HepG2 (cell line): Measurements from ENCODE around the gene CAMKMT. TPM values are rescaled to one million over a fixed set of nuclear protein-coding genes. Genes with fewer than 3 reads are reported as not detected.
A peak's percentile ranks its signal among the peaks of the same experiment; 100 is the strongest.

Source experiments
- ARHGAP35 ChIP-seq: sonication (generic); formaldehyde crosslinking; IDR thresholded peaks from 2 replicates; pipeline ENCODE4 v1.9.0; 2022; ENCODE audit warnings: mild to moderate bottlenecking, inconsistent platforms, moderate library complexity, missing genetic modification reagents, borderline replicate concordance
- ARNTL ChIP-seq: sonication (generic); formaldehyde crosslinking; IDR thresholded peaks from 2 replicates; pipeline ENCODE4 v1.4.0; 2020; ENCODE audit warnings: mild to moderate bottlenecking, missing genetic modification reagents
- HNF4A ChIP-seq: sonication (generic); formaldehyde crosslinking; IDR thresholded peaks from 2 replicates; pipeline ENCODE4 v1.4.0; 2020; ENCODE audit warnings: missing genetic modification reagents
- MAFF ChIP-seq: IDR thresholded peaks from 2 replicates; pipeline ENCODE4 v1.6.1; 2011; ENCODE audit warnings: low read depth, low read length, improper control_type of control experiment
- PTBP1 ChIP-seq: fragments of 200-400 bp; formaldehyde crosslinking; IDR thresholded peaks from 2 replicates; pipeline ENCODE4 v1.6.1; 2018; ENCODE audit warnings: low read length, low read depth; ENCODE audit not compliant: poor library complexity, severe bottlenecking
- SRF ChIP-seq: IDR thresholded peaks from 2 replicates; pipeline ENCODE4 v1.6.1; 2011; ENCODE audit warnings: mild to moderate bottlenecking, low read depth, low read length, moderate library complexity
- U2AF1 ChIP-seq: fragments of 200-400 bp; formaldehyde crosslinking; optimal IDR thresholded peaks from 2 replicates; pipeline ENCODE3; 2017; ENCODE audit warnings: mild to moderate bottlenecking, low read depth, low read length
- ZC3H4 ChIP-seq: sonication (generic); formaldehyde crosslinking; IDR thresholded peaks from 2 replicates; pipeline ENCODE4 v1.4.0; 2020; ENCODE audit warnings: missing genetic modification reagents, borderline replicate concordance
- ZFP36 ChIP-seq: fragments of 150-350 bp; IDR thresholded peaks from 2 replicates; pipeline ENCODE4 v1.6.1; 2018; ENCODE audit warnings: borderline replicate concordance, low read length, low read depth; ENCODE audit not compliant: partially characterized antibody
- ZNF512 ChIP-seq: sonication (generic); formaldehyde crosslinking; IDR thresholded peaks from 2 replicates; pipeline ENCODE4 v1.4.0; 2020; ENCODE audit warnings: mild to moderate bottlenecking, missing genetic modification reagents
- ZNF629 ChIP-seq: sonication (generic); formaldehyde crosslinking; conservative IDR thresholded peaks from 2 replicates; pipeline ENCODE4 v1.5.0; 2020; ENCODE audit warnings: missing genetic modification reagents
- ZNF674 ChIP-seq: sonication (generic); formaldehyde crosslinking; IDR thresholded peaks from 2 replicates; pipeline ENCODE4 v1.5.0; 2020; ENCODE audit warnings: low read depth, mild to moderate bottlenecking, missing genetic modification reagents
- ZNF687 ChIP-seq: sonication (generic); formaldehyde crosslinking; IDR thresholded peaks from 2 replicates; pipeline ENCODE4 v1.5.1; 2020; ENCODE audit warnings: mild to moderate bottlenecking, missing genetic modification reagents, moderate library complexity
- ZNF724P ChIP-seq: sonication (generic); formaldehyde crosslinking; IDR thresholded peaks from 2 replicates; pipeline ENCODE4 v1.8.0; 2022; ENCODE audit warnings: missing genetic modification reagents, borderline replicate concordance
- polyA plus RNA-seq, 8 experiments: library from polyadenylated mRNA; depleted of rRNA in 3 of 8; stranded (reverse) in 7 of 8; unstranded in 1 of 8; fragments of >200 nt; fragmentation: Illumina TruSeq in 4 of 8; extraction: Trizol in 4 of 8; gene quantifications; 2 replicates each; pipeline versions ENCODE4 v1.2.1 to v1.2.3, GENCODE V29; 2011 to 2016; ENCODE audit warnings: low read depth in 4 of 8, missing spikeins in 1 of 8, mixed read lengths in 1 of 8; ENCODE audit not compliant: insufficient read depth in 1 of 8
- total RNA-seq, 5 experiments: library from RNA; depleted of rRNA; stranded (reverse); fragments of >200 nt; fragmentation: Illumina TruSeq; extraction: Trizol; gene quantifications; 2 replicates each; pipeline ENCODE4 v1.2.3, GENCODE V29; 2016; ENCODE audit warnings: low read depth in 1 of 5
- TF ChIP-seq, protein P1 (sequence below): fragments of 450-650 bp; IDR thresholded peaks from 2 replicates; pipeline ENCODE4 v1.6.1; 2016
- TF ChIP-seq, protein P2 (sequence below): sonication (generic); formaldehyde crosslinking; IDR thresholded peaks from 2 replicates; pipeline ENCODE4 v1.4.0; 2020; ENCODE audit warnings: missing genetic modification reagents

CAMKMT gene
- total and polyA plus RNA-seq, 2 of the 13 experiments (the other 11 are each of a cell fraction or from before 2014, with no cell fraction given), result 6.9 to 20.8 TPM

GRCh38 chr2:44524347-44524926, 162.7 kb downstream of the CAMKMT start (continued):
- no peak for TF ChIP-seq ZNF687 (CRISPR knock-in tag)
- no peak for TF ChIP-seq ZNF674
- TF ChIP-seq ZC3H4 (CRISPR knock-in tag), result no peak
- TF ChIP-seq U2AF1, result no peak
- TF ChIP-seq PTBP1, result no peak
- no peak for TF ChIP-seq ZNF629 (CRISPR knock-in tag)
- TF ChIP-seq, protein P1, sequence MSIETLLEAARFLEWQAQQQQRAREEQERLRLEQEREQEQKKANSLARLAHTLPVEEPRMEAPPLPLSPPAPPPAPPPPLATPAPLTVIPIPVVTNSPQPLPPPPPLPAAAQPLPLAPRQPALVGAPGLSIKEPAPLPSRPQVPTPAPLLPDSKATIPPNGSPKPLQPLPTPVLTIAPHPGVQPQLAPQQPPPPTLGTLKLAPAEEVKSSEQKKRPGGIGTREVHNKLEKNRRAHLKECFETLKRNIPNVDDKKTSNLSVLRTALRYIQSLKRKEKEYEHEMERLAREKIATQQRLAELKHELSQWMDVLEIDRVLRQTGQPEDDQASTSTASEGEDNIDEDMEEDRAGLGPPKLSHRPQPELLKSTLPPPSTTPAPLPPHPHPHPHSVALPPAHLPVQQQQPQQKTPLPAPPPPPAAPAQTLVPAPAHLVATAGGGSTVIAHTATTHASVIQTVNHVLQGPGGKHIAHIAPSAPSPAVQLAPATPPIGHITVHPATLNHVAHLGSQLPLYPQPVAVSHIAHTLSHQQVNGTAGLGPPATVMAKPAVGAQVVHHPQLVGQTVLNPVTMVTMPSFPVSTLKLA, result no peak
- no peak for TF ChIP-seq ARNTL (CRISPR knock-in tag)
- TF ChIP-seq ARHGAP35 (CRISPR knock-in tag), result no peak
- TF ChIP-seq MAFF, result no peak
- TF ChIP-seq ZFP36, result no peak
- TF ChIP-seq ZNF512, result peak; percentile 90; the same call in 1 of the 2 replicates
- no peak for TF ChIP-seq SRF
- TF ChIP-seq, protein P2, sequence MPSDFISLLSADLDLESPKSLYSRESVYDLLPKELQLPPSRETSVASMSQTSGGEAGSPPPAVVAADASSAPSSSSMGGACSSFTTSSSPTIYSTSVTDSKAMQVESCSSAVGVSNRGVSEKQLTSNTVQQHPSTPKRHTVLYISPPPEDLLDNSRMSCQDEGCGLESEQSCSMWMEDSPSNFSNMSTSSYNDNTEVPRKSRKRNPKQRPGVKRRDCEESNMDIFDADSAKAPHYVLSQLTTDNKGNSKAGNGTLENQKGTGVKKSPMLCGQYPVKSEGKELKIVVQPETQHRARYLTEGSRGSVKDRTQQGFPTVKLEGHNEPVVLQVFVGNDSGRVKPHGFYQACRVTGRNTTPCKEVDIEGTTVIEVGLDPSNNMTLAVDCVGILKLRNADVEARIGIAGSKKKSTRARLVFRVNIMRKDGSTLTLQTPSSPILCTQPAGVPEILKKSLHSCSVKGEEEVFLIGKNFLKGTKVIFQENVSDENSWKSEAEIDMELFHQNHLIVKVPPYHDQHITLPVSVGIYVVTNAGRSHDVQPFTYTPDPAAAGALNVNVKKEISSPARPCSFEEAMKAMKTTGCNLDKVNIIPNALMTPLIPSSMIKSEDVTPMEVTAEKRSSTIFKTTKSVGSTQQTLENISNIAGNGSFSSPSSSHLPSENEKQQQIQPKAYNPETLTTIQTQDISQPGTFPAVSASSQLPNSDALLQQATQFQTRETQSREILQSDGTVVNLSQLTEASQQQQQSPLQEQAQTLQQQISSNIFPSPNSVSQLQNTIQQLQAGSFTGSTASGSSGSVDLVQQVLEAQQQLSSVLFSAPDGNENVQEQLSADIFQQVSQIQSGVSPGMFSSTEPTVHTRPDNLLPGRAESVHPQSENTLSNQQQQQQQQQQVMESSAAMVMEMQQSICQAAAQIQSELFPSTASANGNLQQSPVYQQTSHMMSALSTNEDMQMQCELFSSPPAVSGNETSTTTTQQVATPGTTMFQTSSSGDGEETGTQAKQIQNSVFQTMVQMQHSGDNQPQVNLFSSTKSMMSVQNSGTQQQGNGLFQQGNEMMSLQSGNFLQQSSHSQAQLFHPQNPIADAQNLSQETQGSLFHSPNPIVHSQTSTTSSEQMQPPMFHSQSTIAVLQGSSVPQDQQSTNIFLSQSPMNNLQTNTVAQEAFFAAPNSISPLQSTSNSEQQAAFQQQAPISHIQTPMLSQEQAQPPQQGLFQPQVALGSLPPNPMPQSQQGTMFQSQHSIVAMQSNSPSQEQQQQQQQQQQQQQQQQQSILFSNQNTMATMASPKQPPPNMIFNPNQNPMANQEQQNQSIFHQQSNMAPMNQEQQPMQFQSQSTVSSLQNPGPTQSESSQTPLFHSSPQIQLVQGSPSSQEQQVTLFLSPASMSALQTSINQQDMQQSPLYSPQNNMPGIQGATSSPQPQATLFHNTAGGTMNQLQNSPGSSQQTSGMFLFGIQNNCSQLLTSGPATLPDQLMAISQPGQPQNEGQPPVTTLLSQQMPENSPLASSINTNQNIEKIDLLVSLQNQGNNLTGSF, result no peak
- peak; percentile 75 for TF ChIP-seq HNF4A (CRISPR knock-in tag)
- no peak for TF ChIP-seq ZNF724P (CRISPR knock-in tag)
